Hippocampal formation (tissue), 2 donors: ENCODE results near the gene CLEC1A.
"Not testable (repeated sequence)": the region's sequence is repeated elsewhere in the genome, so short reads cannot be mapped to it uniquely, and the experiment has no call there.

Source experiments
- DNase-seq, 2 donors: peaks; one replicate each; lab custom pipeline; 2025; lab: John Stamatoyannopoulos, UW

Gene CLEC1A

GRCh38 chr12:10042167-10042566 is 56.6 kb downstream of the CLEC1A start:
- DNase-seq: no peak

GRCh38 chr12:10033783-10034545 is 64.8 kb downstream of the CLEC1A start:
- DNase-seq: no peak

GRCh38 chr12:10031771-10032175 is 67.0 kb downstream of the CLEC1A start:
- DNase-seq: no peak

- DNase-seq: no peak
Measured at GRCh38 chr12:10031321-10031720, 67.5 kb downstream of the CLEC1A start.

- no peak for DNase-seq
Measured at GRCh38 chr12:10030446-10030845, 68.3 kb downstream of the CLEC1A start, which contains the start of gene CLEC9A. TSS of gene CLEC9A (plus strand) at chr12:10030682. CDS start at chr12:10052688, 22,006 bp downstream.

- DNase-seq: no peak
Measured at GRCh38 chr12:10027721-10028120, 71.1 kb downstream of the CLEC1A start.

GRCh38 chr12:10027311-10027710 is 71.5 kb downstream of the CLEC1A start:
- DNase-seq: no peak

GRCh38 chr12:10026666-10027065 is 72.1 kb downstream of the CLEC1A start:
- not testable (repeated sequence) for DNase-seq

- DNase-seq: no peak
Measured at GRCh38 chr12:10025236-10025635, 73.5 kb downstream of the CLEC1A start.

GRCh38 chr12:10021342-10021741 is 77.4 kb downstream of the CLEC1A start:
- no peak for DNase-seq
